HEK293 (cell line): Measurements from ENCODE around the gene FRMD8.

Source experiments
- CTCF ChIA-PET: fragments of 350-600 bp; formaldehyde crosslinking; extraction: SDS; loops from one replicate; lab custom pipeline; 2021; ENCODE audit warnings: antibody characterized with exemption; lab: Yijun Ruan, JAX
- POLR2A ChIA-PET: fragments of 300-600 bp; formaldehyde crosslinking; extraction: SDS; loops from one replicate; lab custom pipeline; 2020; ENCODE audit warnings: antibody characterized with exemption, inconsistent platforms; lab: Yijun Ruan, JAX
- H3K27ac ChIP-seq: fragments of 200-500 bp; sonication (Bioruptor generic); 2 replicates; pipeline ENCODE4 v1.5.1; 2014; ENCODE audit warnings: low read depth, low read length, control low read depth, inconsistent platforms; ENCODE audit errors: extremely low read depth
- H3K36me3 ChIP-seq, 2 experiments: fragments of 200-500 bp in 1 of 2; sonication (Bioruptor generic) in 1 of 2; 1 replicate in 1 of 2; 2 replicates in 1 of 2; pipeline ENCODE4 v1.5.1; 2014 to 2017; ENCODE audit warnings: inconsistent platforms in 2 of 2, low read length in 2 of 2; ENCODE audit not compliant: control insufficient read depth in 2 of 2, insufficient read depth in 1 of 2
- H3K4me1 ChIP-seq: fragments of 200-500 bp; sonication (Bioruptor generic); 2 replicates; pipeline ENCODE4 v1.5.1; 2014; ENCODE audit warnings: mild to moderate bottlenecking, low read length, inconsistent platforms; ENCODE audit not compliant: control insufficient read depth, insufficient read depth
- H3K4me3 ChIP-seq: 2 replicates; pipeline ENCODE4 v1.5.1; 2011; ENCODE audit warnings: low read depth, mild to moderate bottlenecking, control low read depth, low read length, moderate library complexity
- H3K9me3 ChIP-seq: fragments of 200-500 bp; sonication (Bioruptor generic); 2 replicates; pipeline ENCODE4 v1.5.1; 2014; ENCODE audit warnings: low read depth, low read length, inconsistent platforms; ENCODE audit not compliant: control insufficient read depth, insufficient read depth
- HOXC10 ChIP-seq: sonication (generic); formaldehyde crosslinking; IDR thresholded peaks from 2 replicates; pipeline ENCODE4 v1.8.1; 2023; ENCODE audit warnings: mild to moderate bottlenecking, missing genetic modification reagents
- PBX3 ChIP-seq: sonication (generic); formaldehyde crosslinking; IDR thresholded peaks from 2 replicates; pipeline ENCODE4 v1.8.1; 2022; ENCODE audit warnings: mild to moderate bottlenecking, moderate library complexity, missing genetic modification reagents
- SP2 ChIP-seq: fragments of 450-650 bp; formaldehyde crosslinking; IDR thresholded peaks from 2 replicates; pipeline ENCODE4 v1.5.1; 2016; ENCODE audit warnings: missing biosample characterization, missing genetic modification characterization
- TRIM28 ChIP-seq: IDR thresholded peaks from 2 replicates; pipeline ENCODE4 v1.6.1; 2011; ENCODE audit warnings: low read length, control low read depth, borderline replicate concordance
- ZBTB10 ChIP-seq: fragments of 450-650 bp; formaldehyde crosslinking; IDR thresholded peaks from 2 replicates; pipeline ENCODE4 v1.5.1; 2016; ENCODE audit warnings: missing biosample characterization, missing genetic modification characterization
- ZNF146 ChIP-seq: fragments of 450-650 bp; formaldehyde crosslinking; IDR thresholded peaks from 2 replicates; pipeline ENCODE4 v1.5.1; 2016; ENCODE audit warnings: missing biosample characterization, missing genetic modification characterization
- ZNF169 ChIP-seq: fragments of 450-650 bp; formaldehyde crosslinking; IDR thresholded peaks from 2 replicates; pipeline ENCODE4 v1.5.1; 2016; ENCODE audit warnings: missing biosample characterization, missing genetic modification characterization
- ZNF239 ChIP-seq: fragments of 450-650 bp; formaldehyde crosslinking; IDR thresholded peaks from 2 replicates; pipeline ENCODE4 v1.5.1; 2016; ENCODE audit warnings: missing biosample characterization, missing genetic modification characterization
- ZNF311 ChIP-seq: fragments of 450-650 bp; formaldehyde crosslinking; IDR thresholded peaks from 2 replicates; pipeline ENCODE4 v1.5.1; 2017; ENCODE audit warnings: missing biosample characterization, missing genetic modification characterization, borderline replicate concordance
- ZNF366 ChIP-seq: fragments of 450-650 bp; formaldehyde crosslinking; conservative IDR thresholded peaks from 2 replicates; pipeline ENCODE4 v1.5.1; 2016; ENCODE audit warnings: missing biosample characterization, missing genetic modification characterization
- ZNF521 ChIP-seq: fragments of 450-650 bp; formaldehyde crosslinking; IDR thresholded peaks from 2 replicates; pipeline ENCODE4 v1.5.1; 2017; ENCODE audit warnings: missing biosample characterization, mild to moderate bottlenecking, missing genetic modification characterization
- ZNF580 ChIP-seq: fragments of 450-650 bp; formaldehyde crosslinking; IDR thresholded peaks from 2 replicates; pipeline ENCODE4 v1.5.1; 2016; ENCODE audit warnings: missing biosample characterization, missing genetic modification characterization
- ZNF600 ChIP-seq: fragments of 450-650 bp; formaldehyde crosslinking; IDR thresholded peaks from 2 replicates; pipeline ENCODE4 v1.5.1; 2016; ENCODE audit warnings: missing biosample characterization, missing genetic modification characterization
- ZNF654 ChIP-seq: fragments of 450-650 bp; formaldehyde crosslinking; IDR thresholded peaks from 2 replicates; pipeline ENCODE4 v1.5.1; 2016; ENCODE audit warnings: low read depth, missing biosample characterization, missing genetic modification characterization
- ZNF76 ChIP-seq: fragments of 450-650 bp; formaldehyde crosslinking; IDR thresholded peaks from 2 replicates; pipeline ENCODE4; 2016; ENCODE audit warnings: low read depth, missing biosample characterization, missing genetic modification characterization, borderline replicate concordance
- TF ChIP-seq, protein P1 (sequence below): fragments of 450-650 bp; formaldehyde crosslinking; IDR thresholded peaks from 2 replicates; pipeline ENCODE4 v1.5.1; 2016; ENCODE audit warnings: missing biosample characterization, missing genetic modification characterization, low read depth

The FRMD8 gene

DNA sequence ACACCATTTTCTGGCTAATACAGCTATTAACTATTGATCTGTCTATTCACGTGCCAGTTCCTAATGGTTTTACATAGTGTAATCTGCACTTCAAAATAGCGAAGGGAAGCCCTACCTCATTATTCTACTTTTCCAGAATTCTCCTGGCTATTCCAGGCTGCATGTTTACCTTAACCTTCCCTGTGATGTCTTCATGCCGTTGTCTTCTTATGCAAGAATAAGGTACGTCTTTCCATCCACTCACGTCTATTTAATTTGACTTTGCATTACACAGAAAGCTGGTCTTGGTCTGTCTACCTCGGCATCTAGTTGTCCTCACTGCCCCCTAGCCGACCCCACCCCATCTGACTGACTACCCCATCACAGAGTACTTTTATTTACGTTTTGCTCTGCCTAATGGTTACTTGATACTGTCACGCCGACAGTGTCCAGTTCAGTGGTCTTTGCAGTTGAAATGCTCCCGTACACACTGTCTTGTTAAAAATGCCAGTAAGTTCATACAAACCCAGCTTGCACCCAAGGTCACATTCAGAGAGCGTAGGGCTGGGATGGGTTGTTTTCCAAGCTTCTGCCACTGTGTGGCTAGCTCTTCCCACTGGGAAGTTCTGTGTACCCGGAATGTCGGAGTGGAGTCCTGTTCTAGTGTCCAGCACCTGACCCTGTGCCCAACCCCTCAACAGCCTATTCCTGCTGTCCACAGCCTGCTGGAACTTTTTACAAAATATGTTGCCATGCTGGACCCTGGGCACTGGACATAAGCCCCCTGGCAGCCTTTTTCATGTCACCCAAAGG is 51.2 kb downstream of the FRMD8 start:
- ChIA-PET CTCF (interaction anchor here (0.8 to 2.5 kb wide), 7 partner anchors 14 to 56 kb away, joined by 3 to 9 read pairs (median 3); partner anchors contain the start of gene NEAT1), POLR2A (interaction anchor here (0.6 to 5.0 kb wide), 6 partner anchors 15 to 61 kb away, joined by 3 to 39 read pairs (median 4); partner anchors contain the start of genes MALAT1 and NEAT1)
- no peaks in the 10 kb centered on the region for H3K4me1 ChIP-seq
- no peak overlapping the region for H3K27ac ChIP-seq
- H3K36me3 ChIP-seq, result peaks cover 0 to 50% of the 10 kb centered on the region in 2 experiments; a peak in 1 of 3 replicates
- no peaks in the 10 kb centered on the region for H3K9me3 ChIP-seq
- no peak overlapping the region; the same call in 1 of the 2 replicates for H3K4me3 ChIP-seq
- TF ChIP-seq HOXC10, result no peak
- peak; percentile 53 for TF ChIP-seq ZNF600 (tag by site-specific recombination)
- 0 out of 2 replicates have a peak, but pooled peaks have one; percentile 23 for TF ChIP-seq ZNF366
- no peak for TF ChIP-seq ZNF239
- no peak for TF ChIP-seq ZNF169
- no peak for TF ChIP-seq SP2 (tag by site-specific recombination)
- TF ChIP-seq ZNF580 (tag by site-specific recombination), result no peak
- no peak for TF ChIP-seq ZBTB10 (tag by site-specific recombination)
- TF ChIP-seq PBX3 (CRISPR knock-in tag), result no peak
- TF ChIP-seq, protein P1, sequence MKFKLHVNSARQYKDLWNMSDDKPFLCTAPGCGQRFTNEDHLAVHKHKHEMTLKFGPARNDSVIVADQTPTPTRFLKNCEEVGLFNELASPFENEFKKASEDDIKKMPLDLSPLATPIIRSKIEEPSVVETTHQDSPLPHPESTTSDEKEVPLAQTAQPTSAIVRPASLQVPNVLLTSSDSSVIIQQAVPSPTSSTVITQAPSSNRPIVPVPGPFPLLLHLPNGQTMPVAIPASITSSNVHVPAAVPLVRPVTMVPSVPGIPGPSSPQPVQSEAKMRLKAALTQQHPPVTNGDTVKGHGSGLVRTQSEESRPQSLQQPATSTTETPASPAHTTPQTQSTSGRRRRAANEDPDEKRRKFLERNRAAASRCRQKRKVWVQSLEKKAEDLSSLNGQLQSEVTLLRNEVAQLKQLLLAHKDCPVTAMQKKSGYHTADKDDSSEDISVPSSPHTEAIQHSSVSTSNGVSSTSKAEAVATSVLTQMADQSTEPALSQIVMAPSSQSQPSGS, result no peak
- no peak for TF ChIP-seq ZNF311 (tag by site-specific recombination)

- CTCF ChIA-PET, result interaction anchor here (0.8 to 1.6 kb wide), 2 partner anchors 33 to 57 kb away, joined by 3 to 7 read pairs; no protein-coding TSS in a partner anchor
- Histone ChIP-seq H3K4me1 (no peaks in the 10 kb centered on the region), H3K9me3 (no peaks in the 10 kb centered on the region), H3K4me3 (no peak overlapping the region), H3K27ac (no peak overlapping the region), H3K36me3 (peaks cover 0 to 46% of the 10 kb centered on the region in 2 experiments; a peak in 1 of 3 replicates)
- TF ChIP-seq ZNF76 (tag by site-specific recombination) (no peak), ZNF521 (tag by site-specific recombination) (no peak), ZNF654 (tag by site-specific recombination) (no peak), TRIM28 (peak; percentile 24; the same call in 1 of the 2 replicates), ZNF146 (tag by site-specific recombination) (peak; percentile 99)
- POLR2A ChIA-PET, result interaction anchor here (0.6 to 5.0 kb wide), 4 partner anchors 15 to 578 kb away, joined by 3 to 39 read pairs (median 8); partner anchors contain the start of genes MALAT1 and NEAT1
Observed at GRCh38 chr11:65438257-65439151, 52.1 kb downstream of the FRMD8 start.
